IPS-18a (cell line): Measurements from ENCODE around the gene CYB561D1.
A peak's percentile ranks its signal among the peaks of the same experiment; 100 is the strongest.

ENCODE experiments used
- H3K27ac ChIP-seq: one replicate; pipeline ENCODE4 v1.5.1; 2013; ENCODE audit warnings: low read length
- H3K27me3 ChIP-seq: one replicate; pipeline ENCODE4 v1.6.1; 2013; ENCODE audit warnings: mild to moderate bottlenecking, low read length; ENCODE audit not compliant: control insufficient read depth, insufficient read depth
- H3K36me3 ChIP-seq: one replicate; pipeline ENCODE4 v1.6.1; 2013; ENCODE audit warnings: low read depth, low read length; ENCODE audit not compliant: control insufficient read depth
- H3K4me1 ChIP-seq: one replicate; pipeline ENCODE4 v1.6.1; 2013; ENCODE audit warnings: low read depth, low read length; ENCODE audit not compliant: control insufficient read depth
- H3K4me3 ChIP-seq: one replicate; pipeline ENCODE4 v1.5.1; 2013; ENCODE audit warnings: low read length
- H3K9ac ChIP-seq: one replicate; pipeline ENCODE4 v1.6.1; 2013; ENCODE audit warnings: mild to moderate bottlenecking, low read length, moderate library complexity
- H3K9me3 ChIP-seq: one replicate; pipeline ENCODE4 v1.6.1; 2013; ENCODE audit warnings: low read depth, low read length; ENCODE audit not compliant: control insufficient read depth

CYB561D1 gene

DNA sequence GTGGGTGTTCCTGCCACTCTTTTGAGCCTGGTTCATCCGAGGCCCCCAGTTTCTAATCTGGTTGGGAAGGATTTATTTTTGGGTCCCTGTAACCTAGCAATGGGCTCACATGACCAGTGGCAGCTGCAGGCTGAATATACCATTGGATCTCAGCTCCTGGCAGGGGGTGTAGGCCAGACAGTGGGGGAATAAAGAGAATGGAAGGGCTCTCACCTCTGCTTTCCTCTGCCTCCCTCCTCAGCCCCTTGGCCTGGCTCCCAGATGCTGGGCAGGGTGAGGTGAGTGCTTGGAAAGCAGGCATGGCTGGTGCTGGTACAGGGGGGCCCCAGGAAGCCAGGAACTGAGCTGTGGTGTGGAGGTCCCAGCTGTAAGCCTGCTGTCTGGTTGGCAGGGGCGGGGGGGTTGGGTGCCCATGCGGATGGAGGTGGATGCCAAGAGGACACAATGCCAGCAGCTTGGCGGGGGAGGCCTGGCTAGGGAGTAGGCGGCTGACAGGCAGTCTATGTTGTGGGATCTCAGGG lies 42.1 kb downstream of the CYB561D1 start:
- H3K9ac ChIP-seq: no peak overlapping the region
- no peak overlapping the region for H3K27ac ChIP-seq
- peaks cover 2% of the 10 kb centered on the region for H3K4me1 ChIP-seq
- no peaks in the 10 kb centered on the region for H3K9me3 ChIP-seq
- no peaks in the 10 kb centered on the region for H3K27me3 ChIP-seq
- H3K36me3 ChIP-seq: no peaks in the 10 kb centered on the region
- H3K4me3 ChIP-seq: no peak overlapping the region

DNA sequence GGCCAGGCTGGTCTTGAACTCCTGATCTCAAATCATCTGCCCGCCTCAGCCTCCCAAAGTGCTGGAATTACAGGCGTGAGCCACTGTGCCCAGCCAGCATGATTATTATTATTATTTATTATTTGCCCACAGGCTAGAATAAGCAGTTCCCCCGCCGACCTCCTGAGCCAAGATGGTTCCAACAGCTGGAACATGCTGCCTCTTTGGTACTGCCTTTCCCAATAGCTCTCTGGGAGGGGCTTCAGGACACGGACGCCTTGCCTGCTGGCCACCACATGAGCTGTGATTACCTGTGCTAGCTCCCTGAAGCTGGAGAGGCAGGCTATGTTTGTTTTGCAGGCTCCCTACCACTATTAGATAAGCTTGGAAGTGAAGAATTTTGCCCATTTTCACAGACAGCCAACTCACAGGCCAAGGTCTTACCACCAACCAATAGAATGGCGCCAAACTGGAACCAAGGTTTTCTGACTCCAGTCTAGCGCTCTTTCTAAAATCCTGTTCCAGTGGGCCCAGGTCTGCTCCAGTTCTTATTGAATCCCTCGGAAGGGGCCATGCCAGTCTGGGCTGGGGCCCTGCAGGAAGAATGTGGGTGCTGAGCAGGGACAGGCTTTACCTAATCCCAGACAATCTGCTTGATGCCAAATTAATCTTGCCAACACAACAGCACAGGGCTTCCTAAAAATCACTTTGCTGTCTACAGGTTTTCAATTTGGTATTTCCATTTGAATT lies 43.7 kb downstream of the CYB561D1 start:
- no peaks in the 10 kb centered on the region for H3K27me3 ChIP-seq
- no peak overlapping the region for H3K4me3 ChIP-seq
- no peaks in the 10 kb centered on the region for H3K9me3 ChIP-seq
- no peak overlapping the region for H3K9ac ChIP-seq
- H3K27ac ChIP-seq: no peak overlapping the region
- H3K36me3 ChIP-seq: no peaks in the 10 kb centered on the region
- H3K4me1 ChIP-seq: peaks cover under 1% of the 10 kb centered on the region

DNA sequence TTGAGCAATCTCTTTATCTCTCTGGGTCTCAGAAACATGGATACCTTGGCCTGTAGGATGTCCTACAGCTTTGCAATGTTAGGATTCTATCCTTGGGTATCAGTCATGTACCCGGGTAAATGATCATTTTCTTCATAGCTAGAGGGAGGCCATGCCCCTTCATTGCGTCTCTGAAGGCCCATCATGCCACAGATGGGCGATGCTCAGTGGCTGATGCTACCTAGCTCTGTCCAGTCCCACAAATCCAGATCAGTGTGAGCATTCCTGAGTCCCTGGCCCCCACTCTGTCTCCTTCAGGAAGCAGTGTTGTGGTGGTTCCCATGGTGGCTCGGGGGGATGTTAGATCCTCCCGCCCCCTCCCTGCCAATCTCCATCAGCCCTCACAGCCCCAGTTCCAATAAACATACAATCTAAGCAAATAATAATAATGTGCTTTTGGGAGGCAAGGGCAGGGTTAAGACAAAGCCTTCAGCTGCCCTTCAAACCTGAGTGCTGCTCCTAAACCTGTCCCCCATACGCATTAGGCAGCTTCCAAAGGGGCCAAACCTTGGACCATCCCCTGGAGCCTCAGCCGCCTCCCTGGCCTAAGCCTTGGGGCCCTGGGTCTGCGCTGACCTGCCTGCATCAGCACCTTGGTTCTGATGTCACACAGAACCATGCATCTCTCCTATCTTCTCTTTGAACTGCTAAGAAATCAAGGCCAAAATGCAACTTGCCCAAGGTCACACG lies 45.1 kb downstream of the CYB561D1 start:
- Histone ChIP-seq H3K9ac (no peak overlapping the region), H3K4me3 (no peak overlapping the region), H3K36me3 (no peaks in the 10 kb centered on the region), H3K27me3 (no peaks in the 10 kb centered on the region), H3K4me1 (no peaks in the 10 kb centered on the region), H3K27ac (no peak overlapping the region), H3K9me3 (no peaks in the 10 kb centered on the region)

DNA sequence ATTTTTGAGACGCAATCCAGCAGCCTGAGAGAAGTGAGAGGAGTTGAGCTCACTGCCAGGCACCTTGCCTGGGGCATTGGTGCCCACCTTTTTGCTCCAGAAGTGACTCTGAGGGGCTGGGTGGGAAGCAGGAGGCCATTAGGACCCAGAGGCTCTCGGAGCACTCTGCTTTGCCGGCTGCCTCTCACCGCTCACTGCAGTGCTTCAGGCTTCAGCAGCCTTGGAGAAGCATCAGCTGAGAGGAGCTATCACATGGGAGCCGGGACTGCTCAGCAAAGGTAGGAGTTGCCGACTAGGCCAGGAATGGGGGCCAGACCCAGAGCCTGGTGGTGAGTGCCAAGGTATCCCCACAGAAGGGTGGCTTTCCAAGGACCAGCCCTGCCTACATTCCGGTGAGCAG lies 45.8 kb downstream of the CYB561D1 start, which contains the start of gene GPR61:
TSS of gene GPR61 (plus strand) at position 197 of the 400 bp plus-strand sequence. CDS start 3,151 bp downstream, outside the sequence.
- Histone ChIP-seq H3K27ac (no peak within 1 kb of the TSS), H3K4me1 (no peaks in the 10 kb centered on the region), H3K36me3 (no peaks in the 10 kb centered on the region), H3K9ac (no peak within 1 kb of the TSS), H3K4me3 (no peak within 1 kb of the TSS), H3K9me3 (no peaks in the 10 kb centered on the region), H3K27me3 (no peaks in the 10 kb centered on the region)

DNA sequence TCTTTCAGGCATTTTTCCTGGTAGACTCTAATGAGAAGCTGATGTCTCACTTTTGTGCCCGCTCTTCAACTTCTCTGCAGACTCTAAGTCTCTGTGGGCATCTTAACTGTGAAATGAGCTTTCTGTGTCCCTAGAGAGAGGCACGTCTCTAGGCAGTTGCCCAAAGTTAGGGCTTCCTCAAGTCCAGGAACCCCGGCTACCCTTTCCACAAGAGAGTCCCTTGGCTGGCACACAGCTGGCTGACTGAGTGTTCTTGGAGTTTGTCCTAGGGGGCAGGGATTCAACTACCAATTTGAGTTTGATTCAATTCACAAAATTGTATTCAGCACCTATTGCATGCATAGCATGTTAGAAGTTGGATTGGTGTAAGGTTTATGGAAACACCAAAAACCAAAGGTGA lies 47.2 kb downstream of the CYB561D1 start:
- Histone ChIP-seq H3K36me3 (no peaks in the 10 kb centered on the region), H3K4me3 (no peak overlapping the region), H3K27me3 (no peaks in the 10 kb centered on the region), H3K4me1 (no peaks in the 10 kb centered on the region), H3K27ac (no peak overlapping the region), H3K9me3 (no peaks in the 10 kb centered on the region), H3K9ac (no peak overlapping the region)

DNA sequence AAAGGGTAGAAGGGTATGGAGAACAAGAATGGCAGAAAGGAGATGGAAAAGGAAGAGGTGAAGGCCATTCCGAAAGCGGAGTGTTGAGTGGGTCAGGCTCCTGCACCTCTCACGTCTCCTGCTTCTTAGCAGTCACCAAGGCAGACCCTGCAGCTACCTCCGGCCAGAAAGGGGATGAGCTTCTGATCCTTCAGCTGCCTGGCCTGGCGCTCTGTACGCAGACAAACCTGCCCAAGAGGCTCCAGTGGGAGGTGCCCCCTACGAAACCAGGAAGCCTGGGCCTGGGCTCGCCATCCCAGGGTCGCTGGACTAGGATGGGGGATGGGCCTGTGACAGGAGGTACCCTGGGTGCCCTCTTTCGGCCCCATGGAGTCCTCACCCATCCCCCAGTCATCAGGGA lies 48.8 kb downstream of the CYB561D1 start:
- H3K27ac ChIP-seq: no peak overlapping the region
- H3K36me3 ChIP-seq: no peaks in the 10 kb centered on the region
- peaks cover 12% of the 10 kb centered on the region for H3K4me1 ChIP-seq
- H3K9ac ChIP-seq: no peak overlapping the region
- H3K27me3 ChIP-seq: no peaks in the 10 kb centered on the region
- no peaks in the 10 kb centered on the region for H3K9me3 ChIP-seq
- H3K4me3 ChIP-seq: no peak overlapping the region

DNA sequence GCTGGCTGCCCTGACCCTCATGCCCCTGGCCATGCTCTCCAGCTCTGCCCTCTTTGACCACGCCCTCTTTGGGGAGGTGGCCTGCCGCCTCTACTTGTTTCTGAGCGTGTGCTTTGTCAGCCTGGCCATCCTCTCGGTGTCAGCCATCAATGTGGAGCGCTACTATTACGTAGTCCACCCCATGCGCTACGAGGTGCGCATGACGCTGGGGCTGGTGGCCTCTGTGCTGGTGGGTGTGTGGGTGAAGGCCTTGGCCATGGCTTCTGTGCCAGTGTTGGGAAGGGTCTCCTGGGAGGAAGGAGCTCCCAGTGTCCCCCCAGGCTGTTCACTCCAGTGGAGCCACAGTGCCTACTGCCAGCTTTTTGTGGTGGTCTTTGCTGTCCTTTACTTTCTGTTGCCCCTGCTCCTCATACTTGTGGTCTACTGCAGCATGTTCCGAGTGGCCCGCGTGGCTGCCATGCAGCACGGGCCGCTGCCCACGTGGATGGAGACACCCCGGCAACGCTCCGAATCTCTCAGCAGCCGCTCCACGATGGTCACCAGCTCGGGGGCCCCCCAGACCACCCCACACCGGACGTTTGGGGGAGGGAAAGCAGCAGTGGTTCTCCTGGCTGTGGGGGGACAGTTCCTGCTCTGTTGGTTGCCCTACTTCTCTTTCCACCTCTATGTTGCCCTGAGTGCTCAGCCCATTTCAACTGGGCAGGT lies 49.5 kb downstream of the CYB561D1 start:
- H3K4me1 ChIP-seq: peaks cover 13% of the 10 kb centered on the region
- H3K27ac ChIP-seq: no peak overlapping the region
- no peak overlapping the region for H3K9ac ChIP-seq
- no peaks in the 10 kb centered on the region for H3K36me3 ChIP-seq
- H3K27me3 ChIP-seq: no peaks in the 10 kb centered on the region
- no peak overlapping the region for H3K4me3 ChIP-seq
- H3K9me3 ChIP-seq: no peaks in the 10 kb centered on the region

DNA sequence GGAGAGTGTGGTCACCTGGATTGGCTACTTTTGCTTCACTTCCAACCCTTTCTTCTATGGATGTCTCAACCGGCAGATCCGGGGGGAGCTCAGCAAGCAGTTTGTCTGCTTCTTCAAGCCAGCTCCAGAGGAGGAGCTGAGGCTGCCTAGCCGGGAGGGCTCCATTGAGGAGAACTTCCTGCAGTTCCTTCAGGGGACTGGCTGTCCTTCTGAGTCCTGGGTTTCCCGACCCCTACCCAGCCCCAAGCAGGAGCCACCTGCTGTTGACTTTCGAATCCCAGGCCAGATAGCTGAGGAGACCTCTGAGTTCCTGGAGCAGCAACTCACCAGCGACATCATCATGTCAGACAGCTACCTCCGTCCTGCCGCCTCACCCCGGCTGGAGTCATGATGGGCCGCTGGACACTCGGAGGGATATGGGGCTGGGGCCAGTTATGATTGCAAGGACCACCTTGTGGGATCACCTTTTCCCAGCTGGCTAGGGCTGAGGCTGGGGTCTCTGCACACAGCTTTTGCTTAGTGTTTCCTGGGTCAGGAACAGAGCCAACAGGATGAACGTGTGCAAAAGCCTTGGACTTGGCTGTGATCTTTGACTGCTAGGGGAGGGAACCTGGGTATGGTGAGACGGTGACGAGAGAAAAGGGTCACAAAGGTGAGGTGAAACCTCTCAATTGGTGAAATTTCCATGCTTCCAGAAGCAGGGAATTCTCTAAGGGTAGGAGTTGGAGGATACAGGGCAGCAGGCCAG lies 50.3 kb downstream of the CYB561D1 start:
- Histone ChIP-seq H3K9ac (no peak overlapping the region), H3K27me3 (no peaks in the 10 kb centered on the region), H3K4me3 (no peak overlapping the region), H3K36me3 (no peaks in the 10 kb centered on the region), H3K27ac (no peak overlapping the region), H3K4me1 (peaks cover 13% of the 10 kb centered on the region), H3K9me3 (no peaks in the 10 kb centered on the region)

DNA sequence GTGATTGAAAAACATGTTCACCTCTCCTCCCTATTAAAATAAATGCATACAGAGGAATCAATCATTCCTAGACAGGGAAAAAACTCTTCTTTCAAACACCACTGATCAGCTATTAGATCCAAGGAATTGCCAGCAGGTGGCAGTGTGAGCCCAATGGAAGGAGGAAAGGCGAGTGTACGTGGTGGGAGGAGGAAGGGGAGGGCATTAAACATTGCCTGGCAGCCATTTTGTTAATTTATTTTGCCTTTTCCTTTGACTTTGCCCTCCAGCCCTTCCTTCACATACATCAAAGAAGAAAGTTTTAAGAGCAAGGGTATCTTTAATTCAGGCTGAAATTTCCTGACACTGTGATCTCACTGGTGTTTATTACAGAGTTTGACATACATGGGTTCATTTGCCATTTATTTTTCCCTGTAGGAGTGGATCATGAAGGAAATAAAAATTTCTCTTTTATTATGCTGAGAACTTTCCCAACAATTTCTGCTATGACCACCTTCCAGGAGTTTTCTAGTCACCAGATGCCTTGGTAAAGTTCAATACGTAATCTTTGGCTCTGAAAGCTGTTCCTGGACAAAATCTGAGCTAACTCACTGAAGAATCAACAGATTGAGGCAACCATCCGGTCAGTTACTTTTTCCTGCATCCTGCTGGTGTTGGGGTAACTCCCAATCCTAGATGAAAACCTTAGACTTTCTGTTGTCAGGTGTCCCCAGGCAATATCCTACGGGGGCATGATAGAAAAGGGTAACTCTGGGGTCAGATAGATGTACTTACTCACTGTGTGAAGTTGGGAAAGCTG lies 52.6 kb downstream of the CYB561D1 start:
- Histone ChIP-seq H3K27me3 (no peaks in the 10 kb centered on the region), H3K36me3 (no peaks in the 10 kb centered on the region), H3K9ac (peak overlapping the region; percentile 2), H3K27ac (peak overlapping the region; percentile 16), H3K4me1 (peaks cover 17% of the 10 kb centered on the region), H3K9me3 (no peaks in the 10 kb centered on the region), H3K4me3 (peak overlapping the region; percentile 81)

DNA sequence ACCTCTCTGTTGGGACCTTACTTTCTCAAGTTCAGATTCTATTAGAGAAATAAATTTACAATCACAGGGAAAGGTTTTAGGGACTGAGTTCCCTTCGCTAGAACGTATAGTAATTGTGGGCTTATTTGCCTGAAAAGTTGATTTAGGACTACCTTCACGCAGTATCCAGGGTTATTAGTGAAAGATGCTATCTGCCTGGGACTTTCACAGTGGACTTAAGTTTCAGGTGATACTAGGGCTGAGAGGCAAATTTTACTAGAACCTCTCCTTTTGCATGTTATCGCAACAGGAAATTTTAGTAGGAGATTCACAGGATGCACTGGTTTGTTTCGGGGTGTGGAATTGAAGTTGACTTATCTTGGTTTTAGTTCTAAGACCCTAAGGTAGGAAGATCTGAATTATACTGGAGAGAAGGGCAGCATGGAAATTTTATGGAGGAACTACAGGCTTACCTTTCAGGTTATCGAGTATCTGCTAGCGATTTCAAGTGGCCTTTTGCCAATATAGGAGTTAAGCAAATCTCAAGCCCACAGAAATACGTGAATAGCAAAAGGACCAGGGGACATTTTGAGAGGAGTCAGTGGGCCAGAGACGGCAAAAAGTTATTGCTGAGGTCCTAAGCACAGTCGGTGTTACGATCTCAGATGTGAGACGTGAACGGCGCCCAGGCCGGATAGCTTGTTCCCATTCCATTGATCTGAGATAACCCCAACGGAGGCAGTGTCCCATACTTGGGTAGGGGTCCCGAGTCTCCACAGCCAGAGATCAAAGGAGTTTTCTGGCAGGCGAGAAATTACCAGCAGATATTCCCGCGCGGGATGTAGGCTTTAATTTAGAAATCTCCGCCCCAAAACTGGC lies 53.8 kb downstream of the CYB561D1 start:
- Histone ChIP-seq H3K9ac (peak overlapping the region; percentile 78), H3K36me3 (no peaks in the 10 kb centered on the region), H3K4me3 (peak overlapping the region; percentile 81), H3K27ac (peak overlapping the region; percentile 9), H3K9me3 (no peaks in the 10 kb centered on the region), H3K27me3 (no peaks in the 10 kb centered on the region), H3K4me1 (peaks cover 17% of the 10 kb centered on the region)
